ENCODE measurements around the gene CNTN5. TPM values are rescaled to one million over a fixed set of nuclear protein-coding genes. Genes with fewer than 3 reads are reported as not detected.

The CNTN5 gene
- polyA plus RNA-seq, 1 donor (not counting 4 experiments of a cell fraction or from before 2014, with no cell fraction given), result not detected

- Histone ChIP-seq H3K4me2 (ENCODE audit: control insufficient read depth, extremely low read depth, insufficient read depth, low read depth, low read length) (no peak overlapping the region), H3K27me3 (ENCODE audit: control insufficient read depth, extremely low read depth, insufficient read depth, low read length) (no peaks in the 10 kb centered on the region)
- FAIRE-seq, result no peak
Observed at GRCh38 chr11:100008417-100008816, 987.7 kb downstream of the CNTN5 start.

GRCh38 chr11:100009728-100010127 is 989.0 kb downstream of the CNTN5 start:
- H2AFZ ChIP-seq (ENCODE audit: control insufficient read depth, low read length), result no peak overlapping the region
- H3K4me2 ChIP-seq (ENCODE audit: control insufficient read depth, extremely low read depth, insufficient read depth, low read depth, low read length), result no peak overlapping the region
- H3K36me3 ChIP-seq (ENCODE audit: control insufficient read depth in 2 of 2, extremely low read depth in 1 of 2, insufficient read depth in 2 of 2, low read length in 2 of 2), result no peaks in the 10 kb centered on the region
- no peak overlapping the region for H3K4me3 ChIP-seq (ENCODE audit: control insufficient read depth in 2 of 3, extremely low read depth in 1 of 3, insufficient read depth in 2 of 3, low read depth in 1 of 3, low read length in 3 of 3)
- FAIRE-seq (no peak), DNase-seq (ENCODE audit: low read depth, low spot score) (no peak)
- dilution Hi-C loops (cut with MboI; ENCODE audit: extremely low pct_ligation_motif_present, low sequenced_read_pairs), result no loop called here
- no peak overlapping the region for H3K27ac ChIP-seq (ENCODE audit: control insufficient read depth, insufficient read depth, low read length)
- no peak for TF ChIP-seq CTCF (optimal IDR thresholded peaks at IDR 0.05 in 1 of 3, IDR thresholded peaks at IDR 0.05 in 1 of 3, conservative IDR thresholded peaks at IDR 0.05 in 1 of 3; ENCODE audit: extremely low read depth in 1 of 3, insufficient read depth in 2 of 3, low read length in 3 of 3)
- no peak for TF ChIP-seq EZH2 (IDR thresholded peaks at IDR 0.05; ENCODE audit: low read length)
- H3K79me2 ChIP-seq (ENCODE audit: control insufficient read depth, insufficient read depth, low read length), result no peaks in the 10 kb centered on the region
- H3K27me3 ChIP-seq (ENCODE audit: control insufficient read depth, extremely low read depth, insufficient read depth, low read length), result no peaks in the 10 kb centered on the region
- no peaks in the 10 kb centered on the region for H3K9me3 ChIP-seq (ENCODE audit: control insufficient read depth, low read depth, low read length)
- H3K4me1 ChIP-seq (ENCODE audit: control insufficient read depth, extremely low read depth, insufficient read depth, low read length), result no peaks in the 10 kb centered on the region
- no peaks in the 10 kb centered on the region for H4K20me1 ChIP-seq (ENCODE audit: control insufficient read depth, extremely low read depth, insufficient read depth, low read length)
- no peak overlapping the region for H3K9ac ChIP-seq (ENCODE audit: control insufficient read depth, extremely low read depth, insufficient read depth, low read length)
- H3K9me1 ChIP-seq (ENCODE audit: control insufficient read depth, extremely low read depth, insufficient read depth, low read length), result no peaks in the 10 kb centered on the region

More at GRCh38 chr11:100008417-100008816, 987.7 kb downstream of the CNTN5 start:
- TF ChIP-seq EZH2 (IDR thresholded peaks at IDR 0.05; ENCODE audit: low read length) (no peak), CTCF (optimal IDR thresholded peaks at IDR 0.05 in 1 of 3, IDR thresholded peaks at IDR 0.05 in 1 of 3, conservative IDR thresholded peaks at IDR 0.05 in 1 of 3; ENCODE audit: extremely low read depth in 1 of 3, insufficient read depth in 2 of 3, low read length in 3 of 3) (no peak)
- Histone ChIP-seq H3K27ac (ENCODE audit: control insufficient read depth, insufficient read depth, low read length) (no peak overlapping the region), H2AFZ (ENCODE audit: control insufficient read depth, low read length) (no peak overlapping the region), H3K9ac (ENCODE audit: control insufficient read depth, extremely low read depth, insufficient read depth, low read length) (no peak overlapping the region), H3K9me3 (ENCODE audit: control insufficient read depth, low read depth, low read length) (no peaks in the 10 kb centered on the region), H3K36me3 (ENCODE audit: control insufficient read depth in 2 of 2, extremely low read depth in 1 of 2, insufficient read depth in 2 of 2, low read length in 2 of 2) (no peaks in the 10 kb centered on the region), H3K79me2 (ENCODE audit: control insufficient read depth, insufficient read depth, low read length) (no peaks in the 10 kb centered on the region), H4K20me1 (ENCODE audit: control insufficient read depth, extremely low read depth, insufficient read depth, low read length) (no peaks in the 10 kb centered on the region), H3K4me1 (ENCODE audit: control insufficient read depth, extremely low read depth, insufficient read depth, low read length) (no peaks in the 10 kb centered on the region), H3K9me1 (ENCODE audit: control insufficient read depth, extremely low read depth, insufficient read depth, low read length) (no peaks in the 10 kb centered on the region), H3K4me3 (ENCODE audit: control insufficient read depth in 2 of 3, extremely low read depth in 1 of 3, insufficient read depth in 2 of 3, low read depth in 1 of 3, low read length in 3 of 3) (no peak overlapping the region)
- dilution Hi-C loops (cut with MboI; ENCODE audit: extremely low pct_ligation_motif_present, low sequenced_read_pairs), result no loop called here
- no peak for DNase-seq (ENCODE audit: low read depth, low spot score)
